Medulla oblongata (tissue), 1 donor: Measurements from ENCODE around the gene SMIM12.

Source experiments
- DNase-seq: peaks from one replicate; pipeline ENCODE4 v3.0.0-alpha.2; 2015; ENCODE audit errors: extremely low spot score

The SMIM12 gene

GRCh38 chr1:34859446-34860200 is at the start of gene SMIM12:
SMIM12 (minus strand) TSS chr1:34859749; CDS start chr1:34855977, 3,772 bp downstream.
- peak; percentile 96 for DNase-seq

- DNase-seq = no peak
Measured at GRCh38 chr1:34908369-34908768, 48.8 kb upstream of the SMIM12 start.

GRCh38 chr1:34907487-34908090 is 48.0 kb upstream of the SMIM12 start:
- DNase-seq = no peak

GRCh38 chr1:34906756-34907155 is 47.2 kb upstream of the SMIM12 start:
- no peak for DNase-seq

- DNase-seq = no peak
Measured at GRCh38 chr1:34906222-34906621, 46.7 kb upstream of the SMIM12 start.

- DNase-seq = no peak
Measured at GRCh38 chr1:34905098-34905459, 45.5 kb upstream of the SMIM12 start.

GRCh38 chr1:34904236-34905097 is 44.9 kb upstream of the SMIM12 start:
- DNase-seq = no peak

GRCh38 chr1:34901919-34902318 is 42.4 kb upstream of the SMIM12 start:
- DNase-seq = no peak

- no peak for DNase-seq
Measured at GRCh38 chr1:34900775-34901502, 41.4 kb upstream of the SMIM12 start.

GRCh38 chr1:34899906-34900305 is 40.4 kb upstream of the SMIM12 start:
- no peak for DNase-seq

GRCh38 chr1:34899471-34899870 is 39.9 kb upstream of the SMIM12 start:
- DNase-seq = no peak

GRCh38 chr1:34898330-34898761 is 38.8 kb upstream of the SMIM12 start:
- no peak for DNase-seq

GRCh38 chr1:34896612-34897011 is 37.1 kb upstream of the SMIM12 start:
- DNase-seq = no peak

- no peak for DNase-seq
Measured at GRCh38 chr1:34889705-34890104, 30.2 kb upstream of the SMIM12 start.

- DNase-seq = no peak
Measured at GRCh38 chr1:34887593-34887992, 28.0 kb upstream of the SMIM12 start.

- no peak for DNase-seq
Measured at GRCh38 chr1:34885405-34886247, 26.1 kb upstream of the SMIM12 start.

GRCh38 chr1:34884961-34885360 is 25.4 kb upstream of the SMIM12 start:
- no peak for DNase-seq

GRCh38 chr1:34884536-34884935 is 25.0 kb upstream of the SMIM12 start:
- DNase-seq = no peak

GRCh38 chr1:34879230-34879629 is 19.7 kb upstream of the SMIM12 start:
- DNase-seq = no peak

GRCh38 chr1:34876406-34876805 is 16.9 kb upstream of the SMIM12 start:
- no peak for DNase-seq
